ENCODE data around the gene RTN4R. TPM values are rescaled to one million over a fixed set of nuclear protein-coding genes. Genes with fewer than 3 reads are reported as not detected.

RTN4R gene
- total RNA-seq, 1 donor from 2014 or later, result 9.8 TPM

- H3K4me1 ChIP-seq, result no peaks in the 10 kb centered on the region
- H3K27ac ChIP-seq, result no peak overlapping the region
- ATAC-seq (peak; percentile 48), DNase-seq (no peak)
- H3K27me3 ChIP-seq, result no peaks in the 10 kb centered on the region
- TF ChIP-seq, protein P1, sequence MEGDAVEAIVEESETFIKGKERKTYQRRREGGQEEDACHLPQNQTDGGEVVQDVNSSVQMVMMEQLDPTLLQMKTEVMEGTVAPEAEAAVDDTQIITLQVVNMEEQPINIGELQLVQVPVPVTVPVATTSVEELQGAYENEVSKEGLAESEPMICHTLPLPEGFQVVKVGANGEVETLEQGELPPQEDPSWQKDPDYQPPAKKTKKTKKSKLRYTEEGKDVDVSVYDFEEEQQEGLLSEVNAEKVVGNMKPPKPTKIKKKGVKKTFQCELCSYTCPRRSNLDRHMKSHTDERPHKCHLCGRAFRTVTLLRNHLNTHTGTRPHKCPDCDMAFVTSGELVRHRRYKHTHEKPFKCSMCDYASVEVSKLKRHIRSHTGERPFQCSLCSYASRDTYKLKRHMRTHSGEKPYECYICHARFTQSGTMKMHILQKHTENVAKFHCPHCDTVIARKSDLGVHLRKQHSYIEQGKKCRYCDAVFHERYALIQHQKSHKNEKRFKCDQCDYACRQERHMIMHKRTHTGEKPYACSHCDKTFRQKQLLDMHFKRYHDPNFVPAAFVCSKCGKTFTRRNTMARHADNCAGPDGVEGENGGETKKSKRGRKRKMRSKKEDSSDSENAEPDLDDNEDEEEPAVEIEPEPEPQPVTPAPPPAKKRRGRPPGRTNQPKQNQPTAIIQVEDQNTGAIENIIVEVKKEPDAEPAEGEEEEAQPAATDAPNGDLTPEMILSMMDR (IDR thresholded peaks at IDR 0.05), result no peak
- no peaks in the 10 kb centered on the region for H3K36me3 ChIP-seq
- no peaks in the 10 kb centered on the region for H3K9me3 ChIP-seq
- no peak overlapping the region for H3K4me3 ChIP-seq
- intact Hi-C loops (cut with DNase I), result no loop called here
These were observed 73.2 kb downstream of the RTN4R start for GRCh38 chr22:20194681-20195593.

GRCh38 chr22:20193761-20194494, 74.2 kb downstream of the RTN4R start:
- ATAC-seq, result no peak
- DNase-seq, result no peak
- Histone ChIP-seq H3K36me3 (no peaks in the 10 kb centered on the region), H3K4me1 (no peaks in the 10 kb centered on the region), H3K27ac (no peak overlapping the region), H3K4me3 (no peak overlapping the region), H3K9me3 (no peaks in the 10 kb centered on the region), H3K27me3 (no peaks in the 10 kb centered on the region)
- TF ChIP-seq, protein P1 (IDR thresholded peaks at IDR 0.05), result no peak
- intact Hi-C loops (cut with DNase I), result no loop called here

DNA sequence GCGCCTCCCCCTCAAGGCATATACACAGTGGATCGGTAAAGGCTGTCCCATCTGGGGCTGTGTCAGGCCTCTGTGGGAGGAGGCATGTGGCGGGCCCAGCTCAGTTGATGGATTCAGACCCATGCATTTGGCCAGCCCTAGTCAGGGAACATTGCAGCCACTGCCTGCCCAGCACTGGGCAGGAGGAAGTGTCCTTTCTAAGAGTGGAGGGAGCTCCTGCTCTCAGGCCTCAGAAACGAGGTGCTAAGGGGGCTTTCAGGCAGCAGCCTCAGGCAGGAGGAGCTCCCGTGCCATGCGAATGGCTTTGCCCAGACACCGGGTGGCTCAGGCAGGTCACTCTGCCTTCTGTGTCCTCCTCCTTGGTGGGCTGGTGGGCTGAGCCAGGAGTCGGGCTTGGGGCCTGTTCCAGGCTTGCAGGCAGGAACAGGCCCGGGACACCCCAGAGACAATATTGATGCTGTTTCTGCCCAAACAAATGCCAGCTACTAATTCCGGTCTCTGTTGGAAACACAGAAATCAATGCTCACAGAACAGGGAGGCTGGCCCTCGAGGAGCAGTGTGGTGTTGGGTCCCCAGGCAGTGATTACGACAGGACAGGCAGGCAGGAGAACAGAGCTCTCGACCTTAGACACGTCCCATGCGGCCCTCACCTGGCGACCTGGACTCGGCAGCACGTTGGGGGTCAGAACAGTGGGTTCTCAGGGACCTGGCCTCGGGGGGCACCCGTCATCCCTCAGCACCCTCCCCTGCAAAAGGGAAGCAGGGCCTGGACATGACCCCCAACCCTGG, 75.0 kb downstream of the RTN4R start:
- Histone ChIP-seq H3K27me3 (no peaks in the 10 kb centered on the region), H3K4me1 (no peaks in the 10 kb centered on the region), H3K27ac (no peak overlapping the region), H3K9me3 (no peaks in the 10 kb centered on the region), H3K4me3 (no peak overlapping the region), H3K36me3 (no peaks in the 10 kb centered on the region)
- intact Hi-C loops (cut with DNase I), result no loop called here
- TF ChIP-seq, protein P1 (IDR thresholded peaks at IDR 0.05), result no peak
- no peak for DNase-seq
- ATAC-seq, result no peak

DNA sequence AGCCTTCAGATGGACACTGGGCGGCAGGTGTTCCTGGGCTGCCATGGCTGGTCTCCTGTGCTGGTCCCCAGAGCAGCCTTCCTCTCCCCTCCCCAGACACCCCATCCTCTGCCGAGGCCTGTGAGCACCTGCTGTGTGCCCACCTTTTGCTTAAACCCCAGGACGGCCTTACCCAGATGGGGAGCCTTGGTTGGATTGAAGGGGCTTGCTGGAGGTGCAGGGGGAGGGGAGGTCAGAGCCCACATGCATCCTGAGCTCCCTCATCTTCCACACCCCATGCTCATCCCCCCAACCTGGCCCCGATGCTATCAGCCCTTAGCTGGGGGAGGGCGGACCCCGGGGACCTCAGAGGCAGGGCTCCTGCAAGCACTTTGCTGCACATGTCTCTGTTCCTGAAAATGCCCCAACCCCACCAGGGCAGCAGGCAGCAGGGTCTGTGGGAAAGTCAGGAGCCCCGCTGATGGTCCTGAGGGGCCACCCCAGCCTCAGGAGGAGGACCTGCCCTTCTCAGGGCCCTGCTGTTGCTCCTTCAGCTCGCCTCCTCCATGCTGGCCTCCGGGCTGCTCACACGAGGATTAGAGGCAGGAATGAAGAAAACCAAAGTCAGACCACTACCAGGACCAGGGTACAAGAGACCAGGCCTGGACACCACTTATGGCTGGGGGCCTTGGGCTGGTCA, 75.7 kb downstream of the RTN4R start:
- H3K9me3 ChIP-seq, result no peaks in the 10 kb centered on the region
- H3K4me3 ChIP-seq, result no peak overlapping the region
- no peaks in the 10 kb centered on the region for H3K27me3 ChIP-seq
- DNase-seq, result no peak
- TF ChIP-seq, protein P1 (IDR thresholded peaks at IDR 0.05), result no peak
- H3K4me1 ChIP-seq, result no peaks in the 10 kb centered on the region
- H3K36me3 ChIP-seq, result no peaks in the 10 kb centered on the region
- no peak for ATAC-seq
- intact Hi-C loops (cut with DNase I), result no loop called here
- no peak overlapping the region for H3K27ac ChIP-seq

- intact Hi-C loops (cut with DNase I), result no loop called here
- no peaks in the 10 kb centered on the region for H3K27me3 ChIP-seq
- DNase-seq (no peak), ATAC-seq (no peak)
- H3K4me3 ChIP-seq, result no peak overlapping the region
- no peaks in the 10 kb centered on the region for H3K36me3 ChIP-seq
- H3K27ac ChIP-seq, result no peak overlapping the region
- H3K4me1 ChIP-seq, result no peaks in the 10 kb centered on the region
- TF ChIP-seq, protein P1 (IDR thresholded peaks at IDR 0.05), result no peak
- no peaks in the 10 kb centered on the region for H3K9me3 ChIP-seq
These were observed 76.3 kb downstream of the RTN4R start for GRCh38 chr22:20191803-20192202.

Data from upper lobe of right lung (tissue), 1 donor.